AG09309 (cell line): Measurements from ENCODE around the gene IL1RAPL1.

Source experiments
- DNase-seq: peaks from one replicate; pipeline ENCODE4 v3.0.0-alpha.2; 2010; ENCODE audit warnings: low read depth
- H3K4me3 ChIP-seq: 2 replicates; pipeline ENCODE4 v1.5.1; 2011; ENCODE audit warnings: mild to moderate bottlenecking, low read depth, low read length, moderate library complexity; ENCODE audit not compliant: control insufficient read depth
- CTCF ChIP-seq: IDR thresholded peaks from 2 replicates; pipeline ENCODE4 v1.5.1; 2011; ENCODE audit warnings: mild to moderate bottlenecking, low read depth, low read length, inconsistent platforms; ENCODE audit not compliant: insufficient read depth, control insufficient read depth; ENCODE audit errors: missing control alignments

The IL1RAPL1 gene

GRCh38 chrX:29560065-29560464 lies 972.8 kb downstream of the IL1RAPL1 start:
- TF ChIP-seq CTCF: no peak
- H3K4me3 ChIP-seq: no peak overlapping the region
- DNase-seq: no peak

GRCh38 chrX:29561417-29561816 lies 974.2 kb downstream of the IL1RAPL1 start:
- no peak for TF ChIP-seq CTCF
- no peak overlapping the region for H3K4me3 ChIP-seq
- DNase-seq: no peak

- TF ChIP-seq CTCF: no peak
- DNase-seq: no peak
- H3K4me3 ChIP-seq: no peak overlapping the region
These were observed 993.3 kb downstream of the IL1RAPL1 start for GRCh38 chrX:29580560-29580959.

GRCh38 chrX:29581223-29581622 lies 994.0 kb downstream of the IL1RAPL1 start:
- no peak for TF ChIP-seq CTCF
- H3K4me3 ChIP-seq: no peak overlapping the region
- DNase-seq: no peak

- H3K4me3 ChIP-seq: no peak overlapping the region
- DNase-seq: no peak
- no peak for TF ChIP-seq CTCF
These were observed 999.9 kb downstream of the IL1RAPL1 start for GRCh38 chrX:29587107-29587506.

GRCh38 chrX:29590921-29591320 lies 1003.7 kb downstream of the IL1RAPL1 start:
- TF ChIP-seq CTCF: no peak
- no peak overlapping the region for H3K4me3 ChIP-seq
- no peak for DNase-seq

- no peak for DNase-seq
- TF ChIP-seq CTCF: no peak
These were observed 1017.1 kb downstream of the IL1RAPL1 start for GRCh38 chrX:29604381-29604780.

More at GRCh38 chrX:29604381-29604780, 1017.1 kb downstream of the IL1RAPL1 start:
- H3K4me3 ChIP-seq: no peak overlapping the region
